SKM-1 treated with dmso at 0.1 percent for 144 hours (cell line): Measurements from ENCODE around the gene PDE6D.
"Not testable (repeated sequence)": the region's sequence is repeated elsewhere in the genome, so short reads cannot be mapped to it uniquely, and the experiment has no call there.

Experiments
- DNase-seq: peaks from one replicate; lab custom pipeline; 2025; ENCODE audit not compliant: unreplicated experiment; lab: John Stamatoyannopoulos, UW

PDE6D gene

DNA sequence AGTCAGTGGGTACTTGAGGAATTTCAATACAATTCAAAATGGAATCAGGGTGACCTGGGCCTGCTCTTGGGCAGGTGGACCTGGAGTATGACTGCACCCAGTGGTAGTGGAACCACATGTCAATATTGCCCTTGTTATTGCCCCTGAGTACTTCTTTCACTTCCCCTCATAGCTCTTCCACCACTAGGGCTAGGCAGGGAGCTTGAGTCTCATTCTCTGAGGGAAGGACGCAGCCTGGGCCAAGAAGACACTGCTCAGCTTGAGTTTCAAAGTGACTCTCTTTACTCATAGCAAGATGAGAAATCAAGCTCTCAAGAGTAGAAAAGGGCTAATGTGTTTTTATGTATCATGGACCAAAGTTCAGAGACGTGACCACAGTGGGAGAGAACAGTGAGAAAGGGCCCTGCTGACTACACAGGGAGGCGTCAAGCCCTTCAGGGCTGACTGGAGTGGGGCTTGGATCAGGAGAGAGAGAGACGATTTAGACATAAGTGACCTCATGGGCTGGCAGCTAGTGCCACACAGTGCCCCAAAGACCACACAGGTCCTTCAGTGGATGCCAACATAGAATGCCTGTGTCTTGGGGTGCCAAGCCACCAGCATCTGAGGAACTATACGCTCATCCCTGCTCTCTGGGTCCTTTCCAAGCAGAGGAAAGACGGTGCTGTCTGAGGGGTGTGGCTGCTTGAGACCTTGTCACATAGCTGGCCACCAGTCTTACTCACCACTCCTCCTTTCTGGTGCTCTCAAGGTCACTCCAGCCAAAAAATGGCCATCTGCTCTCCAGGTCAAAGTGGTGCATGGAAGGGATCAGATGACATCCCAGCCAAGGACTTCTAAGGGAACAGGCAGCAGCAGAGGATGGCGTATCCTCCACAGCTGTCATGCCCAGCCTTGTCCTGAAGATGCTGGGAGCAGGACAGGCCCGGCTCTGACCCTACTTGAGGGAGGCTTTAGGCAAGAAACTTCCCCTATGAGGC lies 59.8 kb downstream of the PDE6D start:
- peak; percentile 28 for DNase-seq

- no peak for DNase-seq
Measured at GRCh38 chr2:231720292-231720986, 60.6 kb downstream of the PDE6D start.

GRCh38 chr2:231718799-231719198 lies 62.3 kb downstream of the PDE6D start:
- DNase-seq = no peak

DNA sequence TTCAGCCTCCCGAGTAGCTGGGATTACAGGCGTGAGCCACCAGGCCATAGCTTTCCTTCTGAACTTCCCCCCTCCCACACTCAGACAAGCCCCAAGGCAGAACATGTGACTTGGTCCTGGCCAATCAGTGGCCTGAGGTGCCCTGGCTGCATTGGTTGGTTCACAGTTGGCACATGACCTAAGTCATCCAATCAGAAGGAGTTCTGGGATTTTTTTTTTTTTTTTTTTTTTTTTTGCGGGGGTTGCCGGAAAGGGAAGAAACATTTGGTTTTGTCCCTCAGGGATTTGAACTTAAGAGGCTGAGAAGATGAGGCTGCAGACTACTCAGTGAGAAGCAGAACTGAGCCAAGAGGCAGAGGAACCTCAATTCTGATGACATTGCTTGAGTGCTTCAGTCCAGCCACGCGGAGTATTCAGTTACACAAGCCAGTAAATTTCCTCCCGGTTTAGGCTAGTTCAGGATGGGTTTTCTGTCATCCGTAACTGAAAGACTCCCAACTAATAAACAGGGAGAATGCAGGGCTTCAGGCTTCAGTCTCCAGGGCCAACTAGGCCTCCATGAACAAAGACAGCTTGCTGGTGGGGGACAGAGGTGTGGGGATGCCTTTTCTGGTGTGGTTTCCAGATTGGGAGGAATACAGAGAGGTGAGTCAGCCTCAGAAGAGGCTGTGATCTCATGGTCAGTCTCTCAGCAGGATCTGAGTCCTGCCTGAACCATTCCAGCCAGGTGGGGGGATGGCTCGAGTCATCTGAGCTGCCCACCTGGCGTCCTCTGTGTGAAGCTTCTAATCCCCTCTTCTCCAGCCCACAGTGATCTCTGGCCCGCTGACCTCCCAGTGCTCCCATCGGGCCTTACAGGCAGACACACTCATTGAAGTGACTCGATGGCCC lies 63.6 kb downstream of the PDE6D start:
- peak; percentile 97 for DNase-seq

- DNase-seq = no peak
Measured at GRCh38 chr2:231716666-231717280, 64.3 kb downstream of the PDE6D start.

DNA sequence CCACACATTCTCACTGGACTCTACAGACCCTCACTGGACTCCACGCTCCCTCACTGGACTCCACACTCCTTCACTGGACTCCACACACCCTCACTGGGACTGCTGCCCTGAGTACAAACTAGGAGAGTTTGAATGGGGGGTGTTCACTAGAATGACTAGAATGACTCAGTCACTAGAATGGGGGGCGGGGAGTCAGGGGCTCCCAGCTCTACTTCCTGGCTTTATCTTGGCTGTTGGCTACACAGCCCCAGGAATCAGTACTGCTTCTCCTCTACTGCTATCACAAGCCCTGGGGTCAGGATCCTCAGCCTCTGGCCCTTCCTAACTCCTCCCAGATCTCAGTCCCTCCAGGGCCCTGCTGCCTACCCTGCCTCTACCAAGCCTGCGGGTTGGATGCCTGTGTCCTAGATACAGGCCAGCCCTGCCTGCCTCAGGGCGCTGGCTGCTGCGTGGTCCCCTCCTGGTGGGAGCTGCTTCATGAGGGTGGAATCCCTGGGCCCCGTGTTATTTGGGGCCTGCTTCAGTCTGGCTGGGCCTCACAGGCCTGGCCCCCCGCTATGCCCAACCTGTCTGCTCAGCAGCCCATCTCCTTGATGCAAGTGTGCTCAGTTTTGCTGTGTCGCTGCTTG lies 65.0 kb downstream of the PDE6D start:
- no peak for DNase-seq

DNA sequence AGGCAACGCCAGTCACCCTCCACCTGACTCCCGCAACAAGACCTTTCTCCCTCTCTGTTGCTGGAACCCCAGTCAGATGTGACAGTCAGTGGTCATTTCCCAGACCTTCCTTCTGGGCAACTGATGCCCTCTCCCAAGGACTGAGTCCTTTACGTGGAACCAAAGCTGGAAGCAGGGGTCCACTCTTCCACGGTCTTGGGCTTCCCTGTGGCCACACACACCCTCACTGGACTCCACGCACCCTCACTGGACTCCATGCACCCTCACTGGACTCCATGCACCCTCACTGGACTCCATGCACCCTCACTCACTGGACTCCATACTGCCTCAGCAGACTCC lies 65.6 kb downstream of the PDE6D start:
- no peak for DNase-seq

DNA sequence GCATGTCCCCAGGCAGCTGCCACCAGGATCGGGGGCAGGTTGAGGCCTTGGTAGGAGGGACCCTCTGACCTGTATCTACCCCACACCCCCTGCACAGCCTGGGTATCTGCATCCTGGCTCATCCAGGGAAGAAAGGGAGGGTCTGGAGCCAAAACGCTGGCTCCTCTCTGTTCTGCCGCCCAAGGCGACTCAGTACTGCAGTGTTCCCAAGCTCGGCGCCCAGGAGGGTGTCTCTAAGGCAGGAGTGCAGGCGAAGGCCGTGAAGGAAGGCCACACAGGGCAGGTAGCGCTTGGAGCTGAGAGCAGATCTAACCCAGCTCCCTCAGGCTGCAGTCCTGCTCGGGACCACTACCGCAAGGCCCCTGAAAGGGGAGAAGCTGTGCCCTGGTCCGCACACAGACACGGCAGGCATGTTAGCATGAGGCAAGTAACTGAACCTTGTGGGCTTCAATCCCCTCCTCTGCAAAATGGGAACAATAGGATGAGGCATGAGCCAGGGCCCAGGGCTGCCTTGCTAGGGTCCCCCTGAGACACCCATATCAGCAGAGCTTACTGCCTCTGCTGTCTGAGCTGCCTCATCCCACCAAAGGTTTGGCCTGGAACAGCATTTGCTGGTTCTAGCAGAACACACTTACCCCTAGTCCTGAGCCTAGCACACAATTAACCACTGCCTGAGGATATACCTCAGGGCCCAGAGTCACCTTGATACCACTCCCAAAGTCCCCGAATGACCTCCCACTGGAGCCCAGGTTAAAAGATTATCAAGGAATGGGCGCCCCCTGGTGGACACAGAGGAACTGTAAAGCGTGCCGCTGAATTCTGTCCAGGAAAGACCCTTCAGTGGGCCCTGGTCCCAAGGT lies 66.2 kb downstream of the PDE6D start:
- peak; percentile 47 for DNase-seq

- DNase-seq = peak; percentile 86
Measured at GRCh38 chr2:231713730-231714638, 67.1 kb downstream of the PDE6D start.

DNA sequence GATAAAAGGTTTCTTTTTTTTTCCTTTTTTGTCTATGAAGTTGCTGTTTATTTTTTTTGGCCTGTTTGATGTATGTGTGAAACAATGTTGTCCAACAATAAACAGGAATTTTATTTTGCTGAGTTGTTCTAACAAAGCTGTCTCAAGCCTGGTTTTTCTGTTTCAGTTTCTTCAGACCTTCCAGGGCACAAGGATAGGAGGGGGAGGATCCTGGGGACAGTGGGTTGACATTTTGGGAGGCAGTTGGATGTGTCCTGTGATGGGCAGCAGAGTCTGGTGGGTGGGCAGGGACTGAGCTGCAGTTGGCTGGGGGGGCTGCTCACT lies 67.7 kb downstream of the PDE6D start:
- DNase-seq = not testable (repeated sequence)

GRCh38 chr2:231712451-231713021 lies 68.5 kb downstream of the PDE6D start:
- DNase-seq = not testable (repeated sequence)

- no peak for DNase-seq
Measured at GRCh38 chr2:231711677-231712450, 69.2 kb downstream of the PDE6D start.

GRCh38 chr2:231710799-231711676 lies 70.0 kb downstream of the PDE6D start:
- DNase-seq = peak; percentile 36

DNA sequence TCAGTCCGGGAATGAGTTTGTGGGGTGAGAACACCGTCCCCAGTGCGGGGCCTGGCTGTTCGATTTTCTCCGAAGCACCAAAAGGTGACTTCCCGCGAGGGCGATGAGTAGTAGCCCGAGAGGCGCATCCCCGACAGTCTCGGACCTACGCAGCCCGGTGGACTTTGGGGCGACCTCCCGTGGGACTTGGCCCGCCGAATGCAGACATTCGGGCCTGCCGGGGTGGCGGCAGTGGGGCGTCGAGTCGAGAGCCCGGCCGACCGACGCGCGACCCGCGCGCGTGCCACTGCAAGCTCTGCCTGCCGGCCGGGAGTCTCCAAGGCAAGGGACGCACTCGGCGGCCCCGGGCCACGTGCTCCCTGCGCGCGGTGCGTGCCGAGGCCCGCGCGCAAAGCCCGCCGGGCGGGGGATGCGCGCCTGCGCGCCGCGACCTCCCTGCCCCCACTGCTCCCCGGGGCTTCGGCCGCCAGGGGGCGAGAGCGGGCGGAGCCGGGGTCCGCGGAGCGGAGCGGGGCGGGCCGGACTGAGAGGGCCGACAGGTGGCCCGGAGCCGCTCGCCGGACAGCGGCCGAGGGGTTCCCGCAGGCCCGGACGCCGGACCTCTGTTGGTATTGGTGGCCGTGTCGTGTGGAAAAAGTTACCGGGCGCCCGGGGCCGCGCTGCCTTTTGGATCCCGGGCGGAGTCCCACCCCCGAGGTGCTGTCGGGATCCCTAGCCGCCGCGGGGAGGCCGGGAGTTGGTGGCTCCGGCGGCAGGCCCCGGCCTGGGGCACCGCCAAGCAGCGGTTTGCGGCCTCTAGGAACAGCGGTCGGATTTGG lies 70.9 kb downstream of the PDE6D start:
- peak; percentile 69 for DNase-seq

GRCh38 chr2:231709636-231709980 lies 71.5 kb downstream of the PDE6D start:
- no peak for DNase-seq
